AG04449 (cell line): ENCODE results near the gene TAGLN2.

ENCODE experiments used
- CTCF ChIA-PET: fragments of 350-600 bp; formaldehyde crosslinking; extraction: SDS; loops from one replicate; lab custom pipeline; 2021; ENCODE audit warnings: antibody characterized with exemption; lab: Yijun Ruan, JAX
- POLR2A ChIA-PET: fragments of 400-600, 350-600 bp; formaldehyde crosslinking; extraction: SDS; loops from one replicate; lab custom pipeline; 2020; ENCODE audit warnings: antibody characterized with exemption, inconsistent platforms; lab: Yijun Ruan, JAX
- DNase-seq: peaks from one replicate; pipeline ENCODE4 v3.0.0-alpha.2; 2010; ENCODE audit warnings: low read depth, low spot score
- H3K4me3 ChIP-seq: 2 replicates; pipeline ENCODE4 v1.5.1; 2011; ENCODE audit warnings: low read depth, mild to moderate bottlenecking, control low read depth, low read length
- TF ChIP-seq, protein P1 (sequence below): IDR thresholded peaks from one replicate; pipeline ENCODE4 v1.5.1; 2011; ENCODE audit warnings: mild to moderate bottlenecking, moderate library complexity, low read length, control low read depth, inconsistent platforms; ENCODE audit not compliant: insufficient read depth; ENCODE audit errors: missing control alignments

Gene TAGLN2

DNA sequence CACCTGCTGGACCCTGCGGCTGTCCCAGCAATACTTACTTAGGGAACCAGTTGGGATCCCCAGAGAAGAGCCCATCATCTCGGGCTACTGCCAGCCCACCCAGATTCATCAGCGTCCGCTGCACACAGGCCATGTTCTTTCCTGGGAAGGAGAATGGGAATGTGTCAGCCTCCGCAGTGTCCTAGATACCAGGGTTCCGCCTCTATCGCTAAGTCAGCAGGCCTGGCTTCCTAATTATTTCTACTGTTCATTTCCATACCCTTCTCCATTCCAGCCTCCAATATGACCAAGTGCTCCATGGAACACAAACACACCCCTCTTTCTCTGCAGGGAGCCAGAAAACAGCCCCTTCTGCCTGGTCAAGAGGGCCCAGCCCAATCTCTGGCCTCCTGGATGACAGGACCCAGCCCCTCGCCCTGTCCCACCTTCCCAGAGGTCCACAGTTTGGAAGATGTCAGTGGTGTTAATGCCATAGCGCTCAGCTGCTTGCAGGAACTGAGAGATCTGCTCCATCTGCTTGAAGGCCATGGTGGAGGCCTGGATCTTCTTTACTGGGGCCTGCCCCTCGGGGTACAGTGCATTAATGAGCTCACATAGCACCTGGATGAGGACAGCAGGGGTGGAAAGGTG, 6.0 kb downstream of the TAGLN2 start:
- DNase-seq, result no peak
- CTCF ChIA-PET, result interaction anchor here (1.5 to 23.7 kb wide), 2 partner anchors 17 to 90 kb away, joined by 3 to 1031 read pairs; no protein-coding TSS in a partner anchor
- no peak overlapping the region for H3K4me3 ChIP-seq
- TF ChIP-seq, protein P1, sequence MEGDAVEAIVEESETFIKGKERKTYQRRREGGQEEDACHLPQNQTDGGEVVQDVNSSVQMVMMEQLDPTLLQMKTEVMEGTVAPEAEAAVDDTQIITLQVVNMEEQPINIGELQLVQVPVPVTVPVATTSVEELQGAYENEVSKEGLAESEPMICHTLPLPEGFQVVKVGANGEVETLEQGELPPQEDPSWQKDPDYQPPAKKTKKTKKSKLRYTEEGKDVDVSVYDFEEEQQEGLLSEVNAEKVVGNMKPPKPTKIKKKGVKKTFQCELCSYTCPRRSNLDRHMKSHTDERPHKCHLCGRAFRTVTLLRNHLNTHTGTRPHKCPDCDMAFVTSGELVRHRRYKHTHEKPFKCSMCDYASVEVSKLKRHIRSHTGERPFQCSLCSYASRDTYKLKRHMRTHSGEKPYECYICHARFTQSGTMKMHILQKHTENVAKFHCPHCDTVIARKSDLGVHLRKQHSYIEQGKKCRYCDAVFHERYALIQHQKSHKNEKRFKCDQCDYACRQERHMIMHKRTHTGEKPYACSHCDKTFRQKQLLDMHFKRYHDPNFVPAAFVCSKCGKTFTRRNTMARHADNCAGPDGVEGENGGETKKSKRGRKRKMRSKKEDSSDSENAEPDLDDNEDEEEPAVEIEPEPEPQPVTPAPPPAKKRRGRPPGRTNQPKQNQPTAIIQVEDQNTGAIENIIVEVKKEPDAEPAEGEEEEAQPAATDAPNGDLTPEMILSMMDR, result no peak
- POLR2A ChIA-PET, result no interaction called here

DNA sequence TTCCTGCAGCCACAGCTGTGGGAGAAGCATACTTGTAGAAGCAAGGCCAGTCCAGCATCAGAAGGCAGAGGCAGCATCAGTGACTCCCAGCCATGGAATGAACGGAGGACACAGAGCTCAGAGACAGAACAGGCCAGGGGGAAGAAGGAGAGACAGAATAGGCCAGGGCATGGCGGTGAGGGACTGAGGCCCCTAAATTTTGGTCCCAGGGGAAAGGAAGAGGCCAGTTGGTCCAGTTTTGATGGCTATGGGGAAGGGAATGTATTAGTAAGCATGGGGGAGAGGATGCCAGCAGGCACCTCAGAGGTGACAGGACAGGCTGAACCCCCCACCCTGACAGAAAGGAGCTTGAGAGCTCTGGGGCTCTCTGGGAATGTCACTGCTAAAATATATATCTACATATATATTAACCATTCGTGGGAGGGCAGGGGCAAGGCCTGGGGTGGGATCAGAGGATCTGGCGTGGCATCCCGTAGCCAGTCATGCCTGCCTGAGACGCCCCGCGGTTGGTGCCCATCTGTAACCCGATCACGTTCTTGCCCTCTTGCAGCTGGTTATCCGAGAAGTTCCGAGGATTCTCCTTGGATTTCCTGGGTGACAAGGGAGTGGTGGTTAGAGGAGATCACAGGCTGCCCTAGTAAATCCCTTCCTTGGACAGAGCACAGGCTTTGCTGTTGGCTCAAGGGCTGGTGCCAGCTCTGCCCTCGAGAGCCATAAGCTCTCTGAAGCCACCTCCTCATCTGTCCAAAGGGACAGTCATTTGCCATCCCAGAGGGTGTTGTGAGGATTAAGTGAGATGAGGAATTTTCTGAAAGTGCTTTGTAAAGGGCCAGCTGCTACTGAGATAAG, 6.7 kb downstream of the TAGLN2 start:
- no peak for DNase-seq
- CTCF ChIA-PET, result interaction anchor here (1.5 to 23.7 kb wide), 4 partner anchors 17 to 120 kb away, joined by 3 to 1031 read pairs (median 13); no protein-coding TSS in a partner anchor
- no peak overlapping the region for H3K4me3 ChIP-seq
- TF ChIP-seq, protein P1, result no peak
- POLR2A ChIA-PET, result interaction anchor here (0.5 kb wide), 1 partner anchor 41 kb away, joined by 3 read pairs; no protein-coding TSS in a partner anchor

DNA sequence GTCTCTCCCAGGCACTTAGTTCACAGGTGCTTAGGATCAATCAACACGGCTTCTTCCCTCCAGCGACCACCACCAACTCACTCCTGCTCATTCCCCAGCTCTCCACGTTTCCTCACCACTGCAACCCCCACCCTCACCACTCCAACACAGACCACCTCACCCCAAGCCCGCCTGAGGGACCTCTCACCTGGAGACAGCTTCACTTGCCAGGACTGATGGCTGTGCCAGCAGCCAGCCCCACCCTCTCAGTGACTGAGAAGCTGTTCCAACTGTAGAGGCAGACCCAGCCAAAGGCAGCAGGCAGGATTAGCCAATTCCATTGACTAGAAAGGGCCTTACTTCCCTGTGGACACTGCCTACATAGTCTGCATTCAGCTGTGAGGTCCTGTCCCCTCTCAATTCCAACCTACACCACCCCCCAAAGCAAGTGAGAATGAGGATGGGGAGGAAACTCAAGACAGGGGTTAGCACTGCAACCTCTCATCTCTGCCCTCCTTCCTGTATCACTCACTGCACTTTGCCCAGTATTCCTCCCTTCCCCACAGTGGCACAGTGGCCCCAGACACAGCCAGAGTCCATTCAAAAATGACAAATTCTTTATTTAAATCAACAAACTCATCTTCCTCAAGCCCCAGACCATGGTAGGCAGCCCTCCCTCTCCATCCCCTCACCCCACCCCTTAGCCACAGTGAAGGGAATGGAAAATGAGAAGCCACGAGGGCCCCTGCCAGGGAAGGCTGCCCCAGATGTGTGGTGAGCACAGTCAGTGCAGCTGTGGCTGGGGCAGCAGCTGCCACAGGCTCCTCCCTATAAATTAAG, 7.6 kb downstream of the TAGLN2 start:
- DNase-seq, result no peak
- ChIA-PET CTCF (interaction anchor here (1.5 to 4.5 kb wide), 3 partner anchors 18 to 119 kb away, joined by 3 to 17 read pairs (median 9); no protein-coding TSS in a partner anchor), POLR2A (no interaction called here)
- no peak overlapping the region for H3K4me3 ChIP-seq
- TF ChIP-seq, protein P1, result no peak

DNA sequence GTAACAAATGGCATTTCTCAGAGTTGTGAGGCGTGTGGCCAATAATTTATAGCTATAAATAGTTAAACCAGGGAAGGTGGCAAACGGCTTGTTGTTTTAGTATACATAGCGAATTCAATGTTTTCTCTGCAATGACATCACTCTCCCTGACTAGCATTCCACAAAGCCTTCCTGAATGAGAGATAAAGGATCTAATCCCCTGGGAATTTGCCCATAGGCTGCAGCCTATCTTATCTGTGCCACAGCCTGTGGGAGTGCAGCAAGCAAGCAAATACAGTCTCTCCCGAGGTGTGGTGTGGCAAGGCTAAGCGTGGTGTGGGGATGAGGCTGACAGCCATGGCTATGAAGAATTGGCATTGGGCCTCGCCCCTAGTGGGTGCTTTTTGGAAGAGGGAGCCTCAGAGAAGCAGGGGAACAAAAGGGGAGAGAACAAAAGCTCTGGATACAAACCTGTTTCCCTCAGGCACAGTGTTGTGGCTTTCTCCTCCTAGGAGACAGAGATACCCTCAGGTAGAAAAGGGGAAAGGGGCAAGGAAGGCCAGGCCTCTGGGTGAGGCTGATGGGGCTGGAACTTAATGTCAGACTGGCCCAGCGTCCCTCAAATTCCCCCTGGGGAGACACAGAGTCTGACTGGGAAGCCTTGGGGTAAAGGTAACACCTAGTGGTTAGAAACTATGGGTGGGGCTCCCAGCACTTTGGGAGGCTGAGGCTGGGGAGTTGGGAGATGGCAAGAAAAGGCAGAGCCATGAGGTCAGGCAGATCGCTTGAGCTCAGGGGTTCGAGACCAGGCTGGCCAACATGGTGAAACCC, 8.9 kb downstream of the TAGLN2 start:
- H3K4me3 ChIP-seq, result no peak overlapping the region
- TF ChIP-seq, protein P1, result no peak
- ChIA-PET CTCF (interaction anchor here (0.9 to 4.5 kb wide), 10 partner anchors 11 to 118 kb away, joined by 3 to 18 read pairs (median 6); no protein-coding TSS in a partner anchor), POLR2A (interaction anchor here (0.7 to 2.3 kb wide), 4 partner anchors 8 to 91 kb away, joined by 3 to 18 read pairs (median 5); partner anchors contain the start of gene TAGLN2)
- peak; percentile 92 for DNase-seq

DNA sequence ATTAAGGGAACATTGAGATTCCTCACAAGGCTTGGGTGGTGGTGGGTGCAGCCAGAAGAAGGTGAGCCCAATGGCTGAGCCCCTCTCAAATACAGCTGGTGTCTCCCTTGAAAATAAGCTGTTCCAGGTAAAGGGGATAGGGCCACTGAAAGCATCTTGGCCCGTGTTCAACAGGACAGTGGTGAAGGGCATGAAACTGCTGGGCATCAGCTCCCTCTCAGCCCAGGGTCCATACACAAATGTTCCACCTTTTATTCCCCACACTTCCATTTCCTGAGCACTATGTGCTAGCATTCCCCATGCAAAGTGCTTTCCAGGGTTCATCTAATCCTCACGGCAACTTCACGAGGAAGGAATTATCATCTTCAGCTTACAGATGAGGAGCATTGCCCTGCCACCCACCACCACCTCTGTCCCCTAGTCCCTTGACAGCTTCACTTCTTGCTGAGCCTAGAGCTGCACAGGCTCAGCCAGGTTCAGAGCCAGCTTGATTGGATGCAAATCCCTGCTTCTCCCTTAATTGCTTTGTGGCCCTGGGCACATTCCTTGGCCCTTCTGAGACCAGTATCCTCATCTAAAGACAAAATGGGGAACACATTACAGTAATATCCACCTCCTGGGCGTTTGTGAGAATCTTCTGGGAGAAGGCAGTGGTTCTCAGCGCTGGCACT, 9.6 kb downstream of the TAGLN2 start:
- TF ChIP-seq, protein P1, result no peak
- no peak overlapping the region for H3K4me3 ChIP-seq
- CTCF ChIA-PET, result interaction anchor here (0.6 to 4.5 kb wide), 9 partner anchors 11 to 117 kb away, joined by 3 to 18 read pairs (median 5); no protein-coding TSS in a partner anchor
- no peak for DNase-seq
- POLR2A ChIA-PET, result interaction anchor here (0.7 to 2.3 kb wide), 4 partner anchors 9 to 92 kb away, joined by 3 to 18 read pairs (median 5); partner anchors contain the start of gene TAGLN2
